Trophoblast cell (in vitro differentiated cells and primary cell): Measurements from ENCODE around the gene DCP1B.
A peak's percentile ranks its signal among the peaks of the same experiment; 100 is the strongest.

ENCODE experiments used
- DNase-seq, 2 donors: peaks; one replicate each; pipeline ENCODE4 v3.0.0-alpha.2; 2016
- H2AFZ ChIP-seq: 2 replicates; pipeline ENCODE4 v1.6.1; 2013; ENCODE audit warnings: low read length, moderate library complexity, mild to moderate bottlenecking; ENCODE audit not compliant: insufficient read depth, poor library complexity
- H2AK5ac ChIP-seq: 2 replicates; pipeline ENCODE4 v1.6.1; 2013; ENCODE audit warnings: mild to moderate bottlenecking, low read length
- H2BK120ac ChIP-seq: 2 replicates; pipeline ENCODE4 v1.6.1; 2013; ENCODE audit warnings: low read length, mild to moderate bottlenecking, moderate library complexity; ENCODE audit not compliant: insufficient read depth, poor library complexity
- H2BK12ac ChIP-seq: 2 replicates; pipeline ENCODE4 v1.6.1; 2013; ENCODE audit warnings: mild to moderate bottlenecking, low read length, moderate library complexity
- H2BK5ac ChIP-seq: 2 replicates; pipeline ENCODE4 v1.6.1; 2013; ENCODE audit warnings: low read length, low read depth, moderate library complexity, mild to moderate bottlenecking; ENCODE audit not compliant: poor library complexity
- H3K14ac ChIP-seq: 2 replicates; pipeline ENCODE4 v1.6.1; 2013; ENCODE audit warnings: mild to moderate bottlenecking, low read length
- H3K18ac ChIP-seq: 2 replicates; pipeline ENCODE4 v1.6.1; 2013; ENCODE audit warnings: mild to moderate bottlenecking, low read length
- H3K23ac ChIP-seq: 2 replicates; pipeline ENCODE4 v1.6.1; 2013; ENCODE audit warnings: low read length
- H3K27ac ChIP-seq: 2 replicates; pipeline ENCODE4 v1.5.1; 2013; ENCODE audit warnings: low read depth, mild to moderate bottlenecking, inconsistent platforms, low read length, moderate library complexity
- H3K27me3 ChIP-seq: 2 replicates; pipeline ENCODE4 v1.6.1; 2013; ENCODE audit warnings: inconsistent platforms, mild to moderate bottlenecking, low read length, moderate library complexity; ENCODE audit not compliant: insufficient read depth
- H3K36me3 ChIP-seq, 2 experiments: 1 replicate in 1 of 2; 2 replicates in 1 of 2; pipeline ENCODE4 v1.6.1; 2013; ENCODE audit warnings: low read length in 2 of 2, mild to moderate bottlenecking in 2 of 2, moderate library complexity in 1 of 2; ENCODE audit not compliant: insufficient read depth in 2 of 2, control insufficient read depth in 1 of 2
- H3K4ac ChIP-seq: 2 replicates; pipeline ENCODE4 v1.6.1; 2013; ENCODE audit warnings: low read depth, mild to moderate bottlenecking, low read length, moderate library complexity
- H3K4me1 ChIP-seq, 2 experiments: 1 replicate in 1 of 2; 2 replicates in 1 of 2; pipeline ENCODE4 v1.6.1; 2013; ENCODE audit warnings: low read length in 2 of 2, mild to moderate bottlenecking in 2 of 2, moderate library complexity in 1 of 2; ENCODE audit not compliant: insufficient read depth in 2 of 2, control insufficient read depth in 1 of 2
- H3K4me2 ChIP-seq: 2 replicates; pipeline ENCODE4 v1.6.1; 2013; ENCODE audit warnings: inconsistent platforms, mild to moderate bottlenecking, low read length, moderate library complexity
- H3K4me3 ChIP-seq: 2 replicates; pipeline ENCODE4 v1.5.1; 2013; ENCODE audit warnings: mild to moderate bottlenecking, low read depth, low read length, inconsistent platforms
- H3K79me1 ChIP-seq: one replicate; pipeline ENCODE4 v1.6.1; 2013; ENCODE audit warnings: low read length
- H3K79me2 ChIP-seq: 2 replicates; pipeline ENCODE4 v1.6.1; 2013; ENCODE audit warnings: low read length, mild to moderate bottlenecking; ENCODE audit not compliant: control insufficient read depth, insufficient read depth, poor library complexity
- H3K9ac ChIP-seq: 2 replicates; pipeline ENCODE4 v1.6.1; 2013; ENCODE audit warnings: mild to moderate bottlenecking, low read length
- H3K9me3 ChIP-seq: 2 replicates; pipeline ENCODE4 v1.6.1; 2013; ENCODE audit warnings: low read depth, mild to moderate bottlenecking, control low read depth, inconsistent platforms, low read length; ENCODE audit not compliant: insufficient read depth
- H4K12ac ChIP-seq: 2 replicates; pipeline ENCODE4 v1.6.1; 2013; ENCODE audit warnings: low read depth, mild to moderate bottlenecking, low read length, moderate library complexity
- H4K8ac ChIP-seq: 2 replicates; pipeline ENCODE4 v1.6.1; 2013; ENCODE audit warnings: low read depth, mild to moderate bottlenecking, low read length, moderate library complexity
- H4K91ac ChIP-seq: one replicate; pipeline ENCODE4 v1.6.1; 2013; ENCODE audit warnings: low read depth, mild to moderate bottlenecking, low read length, moderate library complexity
- WGBS: extraction: QIAGEN DNeasy Blood & Tissue Kit; methylation state at CpG from one replicate; pipeline ENCODE4 v1.1.7; 2013; ENCODE audit warnings: missing lambda C conversion rate; ENCODE audit not compliant: insufficient read length, insufficient coverage; ENCODE audit errors: extremely low coverage; 5-methylcytosine and 5-hydroxymethylcytosine counted together

The DCP1B gene

GRCh38 chr12:1974812-1975211 lies 29.4 kb downstream of the DCP1B start:
- Histone ChIP-seq H3K36me3 (no peaks in the 10 kb centered on the region), H2BK120ac (no peak overlapping the region), H3K18ac (no peak overlapping the region), H3K23ac (no peak overlapping the region), H3K4me1 (peaks cover 0 to 6% of the 10 kb centered on the region in 2 experiments), H4K8ac (no peak overlapping the region), H2AFZ (no peak overlapping the region), H3K4ac (no peak overlapping the region), H4K91ac (no peak overlapping the region), H3K14ac (no peak overlapping the region), H3K9me3 (no peaks in the 10 kb centered on the region), H3K79me2 (no peaks in the 10 kb centered on the region), H3K79me1 (peaks cover 4% of the 10 kb centered on the region), H3K4me3 (no peak overlapping the region), H3K27ac (no peak overlapping the region), H2BK12ac (no peak overlapping the region), H4K12ac (no peak overlapping the region), H3K4me2 (no peak overlapping the region), H3K9ac (no peak overlapping the region), H2AK5ac (no peak overlapping the region), H3K27me3 (no peaks in the 10 kb centered on the region), H2BK5ac (no peak overlapping the region)
- WGBS: no CpG with 5 or more reads among the region's 1 CpG
- DNase-seq: no peak

GRCh38 chr12:1972856-1973317 lies 31.4 kb downstream of the DCP1B start:
- Histone ChIP-seq H2AK5ac (no peak overlapping the region), H3K79me2 (no peaks in the 10 kb centered on the region), H2BK5ac (no peak overlapping the region), H3K4me3 (no peak overlapping the region), H2BK120ac (no peak overlapping the region), H4K8ac (no peak overlapping the region), H2BK12ac (no peak overlapping the region), H4K12ac (no peak overlapping the region), H3K9ac (no peak overlapping the region), H3K23ac (no peak overlapping the region), H4K91ac (no peak overlapping the region), H3K4ac (no peak overlapping the region), H3K9me3 (no peaks in the 10 kb centered on the region), H3K36me3 (no peaks in the 10 kb centered on the region), H3K27ac (peak overlapping the region; percentile 92), H3K18ac (no peak overlapping the region), H3K27me3 (no peaks in the 10 kb centered on the region), H3K4me2 (peak overlapping the region; percentile 53), H3K4me1 (peaks cover 0 to 6% of the 10 kb centered on the region in 2 experiments), H3K79me1 (peaks cover 4% of the 10 kb centered on the region), H3K14ac (no peak overlapping the region), H2AFZ (no peak overlapping the region)
- no peak for DNase-seq
- no CpG with 5 or more reads among the region's 9 CpGs for WGBS

GRCh38 chr12:1972260-1972659 lies 32.0 kb downstream of the DCP1B start:
- Histone ChIP-seq H2AFZ (no peak overlapping the region), H3K36me3 (no peaks in the 10 kb centered on the region), H3K79me2 (no peaks in the 10 kb centered on the region), H2AK5ac (no peak overlapping the region), H3K18ac (no peak overlapping the region), H3K23ac (no peak overlapping the region), H3K4me1 (peaks cover 0 to 5% of the 10 kb centered on the region in 2 experiments), H2BK12ac (no peak overlapping the region), H4K91ac (no peak overlapping the region), H4K12ac (no peak overlapping the region), H4K8ac (no peak overlapping the region), H3K4me3 (no peak overlapping the region), H3K4me2 (peak overlapping the region; percentile 53), H3K14ac (no peak overlapping the region), H3K9me3 (no peaks in the 10 kb centered on the region), H3K9ac (no peak overlapping the region), H3K27me3 (no peaks in the 10 kb centered on the region), H2BK120ac (no peak overlapping the region), H3K79me1 (peaks cover 4% of the 10 kb centered on the region), H2BK5ac (no peak overlapping the region), H3K4ac (no peak overlapping the region), H3K27ac (peak overlapping the region; percentile 92)
- WGBS: no CpG with 5 or more reads among the region's 1 CpG
- DNase-seq: no peak

- no CpG with 5 or more reads among the region's 3 CpGs for WGBS
- H3K23ac ChIP-seq: no peak overlapping the region
- no peak overlapping the region for H3K4me3 ChIP-seq
- peak overlapping the region; percentile 67 for H3K27ac ChIP-seq
- no peak overlapping the region for H4K91ac ChIP-seq
- no peak overlapping the region for H3K9ac ChIP-seq
- H4K8ac ChIP-seq: no peak overlapping the region
- no peaks in the 10 kb centered on the region for H3K27me3 ChIP-seq
- no peak overlapping the region for H3K14ac ChIP-seq
- no peak overlapping the region for H2BK12ac ChIP-seq
- H2BK5ac ChIP-seq: no peak overlapping the region
- H3K9me3 ChIP-seq: no peaks in the 10 kb centered on the region
- peaks cover 4% of the 10 kb centered on the region for H3K79me1 ChIP-seq
- no peak overlapping the region for H3K18ac ChIP-seq
- no peak for DNase-seq
- H3K79me2 ChIP-seq: no peaks in the 10 kb centered on the region
- no peak overlapping the region for H2AK5ac ChIP-seq
- no peak overlapping the region for H2AFZ ChIP-seq
- no peak overlapping the region for H4K12ac ChIP-seq
- no peak overlapping the region for H2BK120ac ChIP-seq
- no peak overlapping the region for H3K4ac ChIP-seq
- H3K4me2 ChIP-seq: peak overlapping the region; percentile 50
- H3K4me1 ChIP-seq: peaks cover 0 to 3% of the 10 kb centered on the region in 2 experiments
- H3K36me3 ChIP-seq: no peaks in the 10 kb centered on the region
Observed at GRCh38 chr12:1970331-1970900, 33.8 kb downstream of the DCP1B start.
